HL-60 (cell line): ENCODE results near the gene CD19.
"Not testable (repeated sequence)": the region's sequence is repeated elsewhere in the genome, so short reads cannot be mapped to it uniquely, and the experiment has no call there.

ENCODE experiments used
- DNase-seq, 2 experiments: peaks; one replicate each; pipeline ENCODE4 v3.0.0-alpha.2; 2010 to 2020; ENCODE audit warnings: low read depth in 1 of 2, low spot score in 1 of 2
- H3K27ac ChIP-seq: fragments of 250-450 bp; sonication (Bioruptor Pico); replicated peaks from 2 replicates; pipeline ENCODE4 v1.5.1; 2020; ENCODE audit warnings: mild to moderate bottlenecking, moderate library complexity
- H3K27me3 ChIP-seq: fragments of 250-450 bp; sonication (Bioruptor Pico); 2 replicates; pipeline ENCODE4 v1.5.1; 2021; ENCODE audit warnings: mild to moderate bottlenecking, moderate library complexity; ENCODE audit not compliant: insufficient read depth, poor library complexity, severe bottlenecking
- H3K4me3 ChIP-seq: replicated peaks from 2 replicates; pipeline ENCODE4 v1.5.1; 2011; ENCODE audit warnings: mild to moderate bottlenecking, control low read depth, low read length; ENCODE audit not compliant: insufficient read depth
- GABPA ChIP-seq: IDR thresholded peaks from 2 replicates; pipeline ENCODE4 v1.6.1; 2012; ENCODE audit warnings: low read depth
- POLR2AphosphoS5 ChIP-seq: IDR thresholded peaks from 2 replicates; pipeline ENCODE4 v1.6.1; 2012; ENCODE audit warnings: low read depth
- SPI1 ChIP-seq: IDR thresholded peaks from 2 replicates; pipeline ENCODE4 v1.6.1; 2012; ENCODE audit warnings: low read depth, mild to moderate bottlenecking, borderline replicate concordance
- TF ChIP-seq, protein P1 (sequence below): IDR thresholded peaks from 2 replicates; pipeline ENCODE4 v1.6.1; 2012; ENCODE audit warnings: low read depth; ENCODE audit not compliant: insufficient replicate concordance
- TF ChIP-seq, protein P2 (sequence below): IDR thresholded peaks from one replicate; pipeline ENCODE4 v1.5.1; 2011; ENCODE audit warnings: low read length, control low read depth, inconsistent platforms; ENCODE audit not compliant: insufficient read depth

CD19 gene

DNA sequence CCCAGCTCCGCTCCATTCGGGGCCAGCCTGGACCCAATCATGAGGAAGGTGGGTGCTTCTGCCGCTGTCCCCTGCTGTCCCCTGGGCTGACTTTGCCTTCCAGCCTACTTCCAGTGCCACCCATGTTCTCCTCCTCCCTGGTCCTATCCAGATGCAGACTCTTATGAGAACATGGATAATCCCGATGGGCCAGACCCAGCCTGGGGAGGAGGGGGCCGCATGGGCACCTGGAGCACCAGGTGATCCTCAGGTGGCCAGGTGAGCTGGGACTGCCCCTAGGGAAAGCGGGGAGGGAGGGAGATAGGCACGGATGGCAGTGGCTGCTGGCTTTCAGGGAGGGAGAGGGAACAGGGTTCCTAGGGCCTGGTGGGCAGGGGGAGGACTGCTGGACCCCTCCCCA lies 7.0 kb downstream of the CD19 start:
- no peaks in the 10 kb centered on the region for H3K27me3 ChIP-seq
- no peak for DNase-seq
- no peak overlapping the region for H3K27ac ChIP-seq
- TF ChIP-seq GABPA (no peak), SPI1 (no peak), POLR2AphosphoS5 (no peak)
- TF ChIP-seq, protein P1, sequence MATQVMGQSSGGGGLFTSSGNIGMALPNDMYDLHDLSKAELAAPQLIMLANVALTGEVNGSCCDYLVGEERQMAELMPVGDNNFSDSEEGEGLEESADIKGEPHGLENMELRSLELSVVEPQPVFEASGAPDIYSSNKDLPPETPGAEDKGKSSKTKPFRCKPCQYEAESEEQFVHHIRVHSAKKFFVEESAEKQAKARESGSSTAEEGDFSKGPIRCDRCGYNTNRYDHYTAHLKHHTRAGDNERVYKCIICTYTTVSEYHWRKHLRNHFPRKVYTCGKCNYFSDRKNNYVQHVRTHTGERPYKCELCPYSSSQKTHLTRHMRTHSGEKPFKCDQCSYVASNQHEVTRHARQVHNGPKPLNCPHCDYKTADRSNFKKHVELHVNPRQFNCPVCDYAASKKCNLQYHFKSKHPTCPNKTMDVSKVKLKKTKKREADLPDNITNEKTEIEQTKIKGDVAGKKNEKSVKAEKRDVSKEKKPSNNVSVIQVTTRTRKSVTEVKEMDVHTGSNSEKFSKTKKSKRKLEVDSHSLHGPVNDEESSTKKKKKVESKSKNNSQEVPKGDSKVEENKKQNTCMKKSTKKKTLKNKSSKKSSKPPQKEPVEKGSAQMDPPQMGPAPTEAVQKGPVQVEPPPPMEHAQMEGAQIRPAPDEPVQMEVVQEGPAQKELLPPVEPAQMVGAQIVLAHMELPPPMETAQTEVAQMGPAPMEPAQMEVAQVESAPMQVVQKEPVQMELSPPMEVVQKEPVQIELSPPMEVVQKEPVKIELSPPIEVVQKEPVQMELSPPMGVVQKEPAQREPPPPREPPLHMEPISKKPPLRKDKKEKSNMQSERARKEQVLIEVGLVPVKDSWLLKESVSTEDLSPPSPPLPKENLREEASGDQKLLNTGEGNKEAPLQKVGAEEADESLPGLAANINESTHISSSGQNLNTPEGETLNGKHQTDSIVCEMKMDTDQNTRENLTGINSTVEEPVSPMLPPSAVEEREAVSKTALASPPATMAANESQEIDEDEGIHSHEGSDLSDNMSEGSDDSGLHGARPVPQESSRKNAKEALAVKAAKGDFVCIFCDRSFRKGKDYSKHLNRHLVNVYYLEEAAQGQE, result no peak
- TF ChIP-seq, protein P2, sequence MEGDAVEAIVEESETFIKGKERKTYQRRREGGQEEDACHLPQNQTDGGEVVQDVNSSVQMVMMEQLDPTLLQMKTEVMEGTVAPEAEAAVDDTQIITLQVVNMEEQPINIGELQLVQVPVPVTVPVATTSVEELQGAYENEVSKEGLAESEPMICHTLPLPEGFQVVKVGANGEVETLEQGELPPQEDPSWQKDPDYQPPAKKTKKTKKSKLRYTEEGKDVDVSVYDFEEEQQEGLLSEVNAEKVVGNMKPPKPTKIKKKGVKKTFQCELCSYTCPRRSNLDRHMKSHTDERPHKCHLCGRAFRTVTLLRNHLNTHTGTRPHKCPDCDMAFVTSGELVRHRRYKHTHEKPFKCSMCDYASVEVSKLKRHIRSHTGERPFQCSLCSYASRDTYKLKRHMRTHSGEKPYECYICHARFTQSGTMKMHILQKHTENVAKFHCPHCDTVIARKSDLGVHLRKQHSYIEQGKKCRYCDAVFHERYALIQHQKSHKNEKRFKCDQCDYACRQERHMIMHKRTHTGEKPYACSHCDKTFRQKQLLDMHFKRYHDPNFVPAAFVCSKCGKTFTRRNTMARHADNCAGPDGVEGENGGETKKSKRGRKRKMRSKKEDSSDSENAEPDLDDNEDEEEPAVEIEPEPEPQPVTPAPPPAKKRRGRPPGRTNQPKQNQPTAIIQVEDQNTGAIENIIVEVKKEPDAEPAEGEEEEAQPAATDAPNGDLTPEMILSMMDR, result no peak
- H3K4me3 ChIP-seq, result no peak overlapping the region

DNA sequence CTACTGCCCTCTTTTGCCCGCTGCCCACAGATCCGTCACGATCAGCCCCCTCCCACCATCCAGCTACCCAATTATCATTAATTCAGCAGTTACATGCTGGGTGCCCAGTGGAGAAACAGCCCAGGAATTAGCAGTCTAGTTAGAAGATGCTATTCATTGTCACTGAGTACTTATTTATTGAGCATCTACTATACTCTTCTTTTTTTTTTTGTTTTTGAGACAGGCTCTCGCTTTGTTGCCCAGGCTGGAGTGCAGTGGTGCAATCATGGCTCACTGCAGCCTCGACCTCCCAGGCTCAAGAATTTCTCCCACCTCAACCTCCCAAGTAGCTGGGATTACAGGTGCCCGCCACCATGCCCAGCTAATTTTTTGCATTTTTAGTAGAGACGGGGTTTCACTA lies 8.1 kb downstream of the CD19 start:
- not testable (repeated sequence) for H3K27me3 ChIP-seq, H3K4me3 ChIP-seq, H3K27ac ChIP-seq, DNase-seq

DNA sequence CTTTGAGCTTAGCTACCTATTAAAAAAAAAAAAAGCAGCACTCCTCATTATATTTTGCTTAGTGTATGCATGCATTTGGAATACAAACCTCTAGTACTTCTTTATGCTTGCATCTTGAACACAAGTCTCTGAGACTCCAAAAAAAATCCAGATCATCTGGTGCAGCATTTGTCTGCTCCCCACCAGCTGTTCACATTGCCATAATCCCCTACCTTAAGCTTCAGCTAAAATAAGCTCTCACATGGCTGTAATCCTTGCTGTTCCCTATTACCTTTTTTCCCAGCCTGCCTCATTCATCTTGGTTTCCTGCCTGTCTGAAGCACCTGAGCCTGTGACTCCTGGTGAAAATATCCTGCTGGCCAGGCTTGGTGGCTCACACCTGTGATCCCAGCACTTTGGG lies 11.5 kb downstream of the CD19 start:
- Histone ChIP-seq H3K27me3 (no peaks in the 10 kb centered on the region), H3K4me3 (no peak overlapping the region), H3K27ac (no peak overlapping the region)
- no peak for TF ChIP-seq POLR2AphosphoS5
- TF ChIP-seq, protein P2, result no peak
- no peak for DNase-seq

DNA sequence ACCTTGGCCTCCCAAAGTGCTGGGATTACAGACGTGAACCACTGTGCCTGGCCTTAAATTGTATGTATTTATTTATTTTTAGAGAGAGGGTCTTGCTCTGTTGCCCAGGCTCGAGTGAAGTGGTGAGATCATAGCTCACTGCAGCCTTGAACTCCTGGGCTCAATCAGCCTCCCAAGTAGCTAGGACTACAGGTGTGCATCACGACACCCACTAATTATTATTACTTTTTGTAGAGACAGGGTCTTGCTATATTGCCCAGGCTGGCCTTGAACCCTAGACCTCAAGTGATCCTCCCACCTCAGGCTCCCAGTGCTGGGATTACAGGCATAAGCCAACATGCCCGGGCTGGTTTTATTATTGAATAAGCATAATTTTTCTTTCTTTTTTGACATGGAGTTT lies 14.9 kb downstream of the CD19 start:
- TF ChIP-seq, protein P2, result no peak
- TF ChIP-seq SPI1 (no peak), GABPA (no peak), POLR2AphosphoS5 (no peak)
- TF ChIP-seq, protein P1, result no peak
- no peak for DNase-seq

More for the DNA sequence above, 14.9 kb downstream of the CD19 start:
- Histone ChIP-seq H3K4me3 (no peak overlapping the region), H3K27me3 (no peaks in the 10 kb centered on the region), H3K27ac (no peak overlapping the region)
